ENCODE results near the gene CLCN3.
A peak's percentile ranks its signal among the peaks of the same experiment; 100 is the strongest.

- TF ChIP-seq NFIC (IDR thresholded peaks at IDR 0.05) = no peak
- TF ChIP-seq TCF12 (IDR thresholded peaks at IDR 0.05; ENCODE audit: low read depth) = no peak
- no peak for TF ChIP-seq TAF1 (IDR thresholded peaks at IDR 0.05; ENCODE audit: low read depth)
- TF ChIP-seq, protein P1, sequence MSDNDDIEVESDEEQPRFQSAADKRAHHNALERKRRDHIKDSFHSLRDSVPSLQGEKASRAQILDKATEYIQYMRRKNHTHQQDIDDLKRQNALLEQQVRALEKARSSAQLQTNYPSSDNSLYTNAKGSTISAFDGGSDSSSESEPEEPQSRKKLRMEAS (IDR thresholded peaks at IDR 0.05) = no peak
- peak; percentile 92 for TF ChIP-seq CEBPB (IDR thresholded peaks at IDR 0.05)
- no peak for TF ChIP-seq ZBTB7A (IDR thresholded peaks at IDR 0.05; ENCODE audit: low read depth)
- no peak for TF ChIP-seq USF1 (IDR thresholded peaks at IDR 0.05)
- no peak for TF ChIP-seq TEAD4 (IDR thresholded peaks at IDR 0.05)
- TF ChIP-seq, protein P2, sequence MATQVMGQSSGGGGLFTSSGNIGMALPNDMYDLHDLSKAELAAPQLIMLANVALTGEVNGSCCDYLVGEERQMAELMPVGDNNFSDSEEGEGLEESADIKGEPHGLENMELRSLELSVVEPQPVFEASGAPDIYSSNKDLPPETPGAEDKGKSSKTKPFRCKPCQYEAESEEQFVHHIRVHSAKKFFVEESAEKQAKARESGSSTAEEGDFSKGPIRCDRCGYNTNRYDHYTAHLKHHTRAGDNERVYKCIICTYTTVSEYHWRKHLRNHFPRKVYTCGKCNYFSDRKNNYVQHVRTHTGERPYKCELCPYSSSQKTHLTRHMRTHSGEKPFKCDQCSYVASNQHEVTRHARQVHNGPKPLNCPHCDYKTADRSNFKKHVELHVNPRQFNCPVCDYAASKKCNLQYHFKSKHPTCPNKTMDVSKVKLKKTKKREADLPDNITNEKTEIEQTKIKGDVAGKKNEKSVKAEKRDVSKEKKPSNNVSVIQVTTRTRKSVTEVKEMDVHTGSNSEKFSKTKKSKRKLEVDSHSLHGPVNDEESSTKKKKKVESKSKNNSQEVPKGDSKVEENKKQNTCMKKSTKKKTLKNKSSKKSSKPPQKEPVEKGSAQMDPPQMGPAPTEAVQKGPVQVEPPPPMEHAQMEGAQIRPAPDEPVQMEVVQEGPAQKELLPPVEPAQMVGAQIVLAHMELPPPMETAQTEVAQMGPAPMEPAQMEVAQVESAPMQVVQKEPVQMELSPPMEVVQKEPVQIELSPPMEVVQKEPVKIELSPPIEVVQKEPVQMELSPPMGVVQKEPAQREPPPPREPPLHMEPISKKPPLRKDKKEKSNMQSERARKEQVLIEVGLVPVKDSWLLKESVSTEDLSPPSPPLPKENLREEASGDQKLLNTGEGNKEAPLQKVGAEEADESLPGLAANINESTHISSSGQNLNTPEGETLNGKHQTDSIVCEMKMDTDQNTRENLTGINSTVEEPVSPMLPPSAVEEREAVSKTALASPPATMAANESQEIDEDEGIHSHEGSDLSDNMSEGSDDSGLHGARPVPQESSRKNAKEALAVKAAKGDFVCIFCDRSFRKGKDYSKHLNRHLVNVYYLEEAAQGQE (IDR thresholded peaks at IDR 0.05; ENCODE audit: low read depth) = no peak
Measured at GRCh38 chr4:169741569-169741968, 121.2 kb downstream of the CLCN3 start.
